ENCODE measurements around the gene EMP1.
"Not testable (repeated sequence)": the region's sequence is repeated elsewhere in the genome, so short reads cannot be mapped to it uniquely, and the experiment has no call there.

The EMP1 gene

GRCh38 chr12:13257356-13257875 is 60.9 kb downstream of the EMP1 start:
- no peak for DNase-seq (ENCODE audit: low spot score)

GRCh38 chr12:13258197-13258596 is 61.7 kb downstream of the EMP1 start:
- no peak for DNase-seq (ENCODE audit: low spot score)

GRCh38 chr12:13258717-13259119 is 62.2 kb downstream of the EMP1 start:
- DNase-seq (ENCODE audit: low spot score), result no peak

- not testable (repeated sequence) for DNase-seq (ENCODE audit: low spot score)
Measured at GRCh38 chr12:13259625-13260024, 63.1 kb downstream of the EMP1 start.

GRCh38 chr12:13267826-13268225 is 71.3 kb downstream of the EMP1 start:
- DNase-seq (ENCODE audit: low spot score), result not testable (repeated sequence)

GRCh38 chr12:13268581-13268980 is 72.1 kb downstream of the EMP1 start:
- DNase-seq (ENCODE audit: low spot score), result no peak
